ENCODE results near the gene ACSL6.

ACSL6 gene

GRCh38 chr5:132053483-132053882, 42.0 kb upstream of the ACSL6 start:
- no peaks in the 10 kb centered on the region for H3K9me3 ChIP-seq (ENCODE audit: control insufficient read depth, insufficient read depth, low read length)
- H3K4me1 ChIP-seq (ENCODE audit: insufficient read depth, low read length) = no peaks in the 10 kb centered on the region

GRCh38 chr5:132052520-132052919, 41.1 kb upstream of the ACSL6 start:
- no peaks in the 10 kb centered on the region for H3K9me3 ChIP-seq (ENCODE audit: control insufficient read depth, insufficient read depth, low read length)
- H3K9ac ChIP-seq (ENCODE audit: low read depth, low read length) = no peak overlapping the region
- H3K4me1 ChIP-seq (ENCODE audit: insufficient read depth, low read length) = no peaks in the 10 kb centered on the region
- H3K36me3 ChIP-seq (ENCODE audit: insufficient read depth, low read length) = no peaks in the 10 kb centered on the region

More at GRCh38 chr5:132053483-132053882, 42.0 kb upstream of the ACSL6 start:
- Histone ChIP-seq H3K36me3 (ENCODE audit: insufficient read depth, low read length) (no peaks in the 10 kb centered on the region), H3K9ac (ENCODE audit: low read depth, low read length) (no peak overlapping the region)

GRCh38 chr5:132050661-132051552, 39.4 kb upstream of the ACSL6 start:
- peaks cover 5% of the 10 kb centered on the region; the same call in 1 of the 2 replicates for H3K4me1 ChIP-seq (ENCODE audit: insufficient read depth, low read length)
- no peaks in the 10 kb centered on the region for H3K9me3 ChIP-seq (ENCODE audit: control insufficient read depth, insufficient read depth, low read length)
- no peaks in the 10 kb centered on the region for H3K36me3 ChIP-seq (ENCODE audit: insufficient read depth, low read length)
- H3K9ac ChIP-seq (ENCODE audit: low read depth, low read length) = no peak overlapping the region

GRCh38 chr5:132050136-132050535, 38.7 kb upstream of the ACSL6 start:
- Histone ChIP-seq H3K36me3 (ENCODE audit: insufficient read depth, low read length) (no peaks in the 10 kb centered on the region), H3K9me3 (ENCODE audit: control insufficient read depth, insufficient read depth, low read length) (no peaks in the 10 kb centered on the region), H3K9ac (ENCODE audit: low read depth, low read length) (no peak overlapping the region), H3K4me1 (ENCODE audit: insufficient read depth, low read length) (peaks cover 5% of the 10 kb centered on the region; the same call in 1 of the 2 replicates)

GRCh38 chr5:132049559-132049958, 38.1 kb upstream of the ACSL6 start:
- no peak overlapping the region for H3K9ac ChIP-seq (ENCODE audit: low read depth, low read length)
- H3K4me1 ChIP-seq (ENCODE audit: insufficient read depth, low read length) = peaks cover 5% of the 10 kb centered on the region; the same call in 1 of the 2 replicates
- no peaks in the 10 kb centered on the region for H3K36me3 ChIP-seq (ENCODE audit: insufficient read depth, low read length)
- no peaks in the 10 kb centered on the region for H3K9me3 ChIP-seq (ENCODE audit: control insufficient read depth, insufficient read depth, low read length)

GRCh38 chr5:132049093-132049492, 37.6 kb upstream of the ACSL6 start:
- H3K9me3 ChIP-seq (ENCODE audit: control insufficient read depth, insufficient read depth, low read length) = no peaks in the 10 kb centered on the region
- H3K36me3 ChIP-seq (ENCODE audit: insufficient read depth, low read length) = no peaks in the 10 kb centered on the region
- H3K4me1 ChIP-seq (ENCODE audit: insufficient read depth, low read length) = peaks cover 5% of the 10 kb centered on the region; the same call in 1 of the 2 replicates
- no peak overlapping the region for H3K9ac ChIP-seq (ENCODE audit: low read depth, low read length)

- peaks cover 5% of the 10 kb centered on the region; the same call in 1 of the 2 replicates for H3K4me1 ChIP-seq (ENCODE audit: insufficient read depth, low read length)
- no peak overlapping the region for H3K9ac ChIP-seq (ENCODE audit: low read depth, low read length)
- H3K9me3 ChIP-seq (ENCODE audit: control insufficient read depth, insufficient read depth, low read length) = no peaks in the 10 kb centered on the region
- H3K36me3 ChIP-seq (ENCODE audit: insufficient read depth, low read length) = no peaks in the 10 kb centered on the region
Measured at GRCh38 chr5:132046880-132047299, 35.4 kb upstream of the ACSL6 start.

GRCh38 chr5:132044207-132044606, 32.7 kb upstream of the ACSL6 start:
- peaks cover 5% of the 10 kb centered on the region; the same call in 1 of the 2 replicates for H3K4me1 ChIP-seq (ENCODE audit: insufficient read depth, low read length)
- no peak overlapping the region for H3K9ac ChIP-seq (ENCODE audit: low read depth, low read length)
- H3K36me3 ChIP-seq (ENCODE audit: insufficient read depth, low read length) = no peaks in the 10 kb centered on the region
- H3K9me3 ChIP-seq (ENCODE audit: control insufficient read depth, insufficient read depth, low read length) = no peaks in the 10 kb centered on the region

- Histone ChIP-seq H3K4me1 (ENCODE audit: insufficient read depth, low read length) (no peaks in the 10 kb centered on the region), H3K9me3 (ENCODE audit: control insufficient read depth, insufficient read depth, low read length) (no peaks in the 10 kb centered on the region), H3K36me3 (ENCODE audit: insufficient read depth, low read length) (no peaks in the 10 kb centered on the region), H3K9ac (ENCODE audit: low read depth, low read length) (no peak overlapping the region)
Measured at GRCh38 chr5:132037353-132037752, 25.9 kb upstream of the ACSL6 start.

- Histone ChIP-seq H3K4me1 (ENCODE audit: insufficient read depth, low read length) (no peaks in the 10 kb centered on the region), H3K36me3 (ENCODE audit: insufficient read depth, low read length) (no peaks in the 10 kb centered on the region), H3K9me3 (ENCODE audit: control insufficient read depth, insufficient read depth, low read length) (no peaks in the 10 kb centered on the region), H3K9ac (ENCODE audit: low read depth, low read length) (no peak overlapping the region)
Measured at GRCh38 chr5:132033122-132033521, 21.7 kb upstream of the ACSL6 start.

- Histone ChIP-seq H3K36me3 (ENCODE audit: insufficient read depth, low read length) (no peaks in the 10 kb centered on the region), H3K4me1 (ENCODE audit: insufficient read depth, low read length) (no peaks in the 10 kb centered on the region), H3K9ac (ENCODE audit: low read depth, low read length) (no peak overlapping the region), H3K9me3 (ENCODE audit: control insufficient read depth, insufficient read depth, low read length) (no peaks in the 10 kb centered on the region)
Measured at GRCh38 chr5:132032196-132032595, 20.7 kb upstream of the ACSL6 start.

GRCh38 chr5:132030610-132031009, 19.2 kb upstream of the ACSL6 start:
- H3K9me3 ChIP-seq (ENCODE audit: control insufficient read depth, insufficient read depth, low read length) = no peaks in the 10 kb centered on the region
- no peak overlapping the region for H3K9ac ChIP-seq (ENCODE audit: low read depth, low read length)
- no peaks in the 10 kb centered on the region for H3K36me3 ChIP-seq (ENCODE audit: insufficient read depth, low read length)
- no peaks in the 10 kb centered on the region for H3K4me1 ChIP-seq (ENCODE audit: insufficient read depth, low read length)

GRCh38 chr5:132029609-132030330, 18.3 kb upstream of the ACSL6 start:
- Histone ChIP-seq H3K9me3 (ENCODE audit: control insufficient read depth, insufficient read depth, low read length) (no peaks in the 10 kb centered on the region), H3K9ac (ENCODE audit: low read depth, low read length) (no peak overlapping the region), H3K4me1 (ENCODE audit: insufficient read depth, low read length) (no peaks in the 10 kb centered on the region), H3K36me3 (ENCODE audit: insufficient read depth, low read length) (no peaks in the 10 kb centered on the region)

GRCh38 chr5:132027027-132027426, 15.6 kb upstream of the ACSL6 start:
- H3K4me1 ChIP-seq (ENCODE audit: insufficient read depth, low read length) = no peaks in the 10 kb centered on the region
- H3K9ac ChIP-seq (ENCODE audit: low read depth, low read length) = no peak overlapping the region
- no peaks in the 10 kb centered on the region for H3K36me3 ChIP-seq (ENCODE audit: insufficient read depth, low read length)
- H3K9me3 ChIP-seq (ENCODE audit: control insufficient read depth, insufficient read depth, low read length) = no peaks in the 10 kb centered on the region
